ENCODE data around the gene SNX9. TPM values are rescaled to one million over a fixed set of nuclear protein-coding genes. Genes with fewer than 3 reads are reported as not detected.

Gene SNX9
- total and polyA plus RNA-seq, 10 of the 15 experiments (the other 5 are each of a cell fraction or from before 2014, with no cell fraction given): 0.03 to 2.0 (median 0.37) TPM

DNA sequence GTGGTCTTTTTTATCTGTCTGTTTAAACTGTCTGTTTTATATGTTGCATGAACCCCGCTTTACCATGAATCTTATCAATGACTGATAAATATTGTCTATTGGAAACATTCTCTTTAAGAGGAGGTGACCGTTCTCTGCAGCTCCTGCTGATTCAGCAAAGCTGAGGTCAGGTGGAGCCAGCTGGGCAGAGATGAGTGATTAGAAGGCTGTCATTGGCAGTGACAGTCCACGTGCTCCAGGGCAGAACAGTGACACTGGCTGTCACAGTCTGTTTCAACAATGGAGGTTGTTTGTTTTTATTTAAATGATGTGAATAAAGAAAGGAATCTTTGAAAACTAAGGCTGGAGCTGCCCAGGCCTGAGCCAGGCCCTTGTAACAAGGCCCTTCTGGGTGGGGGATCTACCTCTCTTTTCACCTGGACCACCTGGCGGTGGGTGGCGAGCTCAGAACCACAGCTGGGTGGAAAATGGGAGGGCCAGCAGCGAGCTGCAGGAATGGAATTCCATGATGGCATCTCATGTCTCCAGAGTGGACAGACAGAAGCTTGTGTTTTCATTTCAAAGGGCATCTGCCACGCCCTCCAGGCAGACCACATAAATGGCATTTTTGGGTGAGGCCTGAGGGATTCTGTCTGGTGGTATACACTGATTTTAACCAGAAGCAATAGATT lies 171.2 kb downstream of the SNX9 start:
- Histone ChIP-seq H3K9me3 (replicated peaks; ENCODE audit: control insufficient read depth, insufficient read depth, low read length) (no peaks in the 10 kb centered on the region), H3K4me1 (ENCODE audit: control insufficient read depth, insufficient read depth, low read length) (peaks cover 3% of the 10 kb centered on the region), H4K20me1 (ENCODE audit: control insufficient read depth, insufficient read depth) (no peaks in the 10 kb centered on the region), H3K27ac (ENCODE audit: control insufficient read depth, insufficient read depth) (no peak overlapping the region), H3K9ac (ENCODE audit: control insufficient read depth, insufficient read depth, low read length) (no peak overlapping the region), H2AFZ (ENCODE audit: control insufficient read depth, low read depth, low read length) (no peak overlapping the region), H3K36me3 (ENCODE audit: control insufficient read depth in 2 of 2, insufficient read depth in 2 of 2, low read length in 1 of 2) (no peaks in the 10 kb centered on the region), H3K4me2 (ENCODE audit: control insufficient read depth, insufficient read depth) (no peak overlapping the region), H3K27me3 (replicated peaks in 1 of 2; ENCODE audit: control insufficient read depth in 2 of 2, insufficient read depth in 2 of 2, low read length in 1 of 2) (no peaks in the 10 kb centered on the region), H3K4me3 (no peak overlapping the region), H3K79me2 (ENCODE audit: control insufficient read depth, insufficient read depth, low read length) (peaks cover 3% of the 10 kb centered on the region)
- ChIA-PET RAD21 (ENCODE audit: unreplicated experiment) (interaction anchor here (1.2 kb wide), 1 partner anchor 78 kb away, joined by 4 read pairs; no protein-coding TSS in a partner anchor), CTCF (interaction anchor here (1.2 kb wide), 1 partner anchor 120 kb away, joined by 4 read pairs; no protein-coding TSS in a partner anchor), SMC1A (ENCODE audit: uncharacterized antibody, unreplicated experiment) (no interaction called here), POLR2A (no interaction called here)
- no peak for FAIRE-seq
- no TSS peak for BruUV-seq (replicated peaks)
- in situ Hi-C loops (cut with MboI) (no loop called here), intact Hi-C loops (cut with micrococcal nuclease; ENCODE audit: unreplicated experiment) (no loop called here)
- ATAC-seq: no peak
- DNase-seq (ENCODE audit: low read depth, low spot score): no peak
- WGBS (ENCODE audit: insufficient coverage, insufficient replicate concordance, low lambda C conversion rate, missing lambda C conversion rate): 95% methylated on average over 7 of the region's 7 CpGs
- no peak for TF ChIP-seq BCL11A (IDR thresholded peaks at IDR 0.05; ENCODE audit: low read depth, low read length)
- TF ChIP-seq, protein P1, sequence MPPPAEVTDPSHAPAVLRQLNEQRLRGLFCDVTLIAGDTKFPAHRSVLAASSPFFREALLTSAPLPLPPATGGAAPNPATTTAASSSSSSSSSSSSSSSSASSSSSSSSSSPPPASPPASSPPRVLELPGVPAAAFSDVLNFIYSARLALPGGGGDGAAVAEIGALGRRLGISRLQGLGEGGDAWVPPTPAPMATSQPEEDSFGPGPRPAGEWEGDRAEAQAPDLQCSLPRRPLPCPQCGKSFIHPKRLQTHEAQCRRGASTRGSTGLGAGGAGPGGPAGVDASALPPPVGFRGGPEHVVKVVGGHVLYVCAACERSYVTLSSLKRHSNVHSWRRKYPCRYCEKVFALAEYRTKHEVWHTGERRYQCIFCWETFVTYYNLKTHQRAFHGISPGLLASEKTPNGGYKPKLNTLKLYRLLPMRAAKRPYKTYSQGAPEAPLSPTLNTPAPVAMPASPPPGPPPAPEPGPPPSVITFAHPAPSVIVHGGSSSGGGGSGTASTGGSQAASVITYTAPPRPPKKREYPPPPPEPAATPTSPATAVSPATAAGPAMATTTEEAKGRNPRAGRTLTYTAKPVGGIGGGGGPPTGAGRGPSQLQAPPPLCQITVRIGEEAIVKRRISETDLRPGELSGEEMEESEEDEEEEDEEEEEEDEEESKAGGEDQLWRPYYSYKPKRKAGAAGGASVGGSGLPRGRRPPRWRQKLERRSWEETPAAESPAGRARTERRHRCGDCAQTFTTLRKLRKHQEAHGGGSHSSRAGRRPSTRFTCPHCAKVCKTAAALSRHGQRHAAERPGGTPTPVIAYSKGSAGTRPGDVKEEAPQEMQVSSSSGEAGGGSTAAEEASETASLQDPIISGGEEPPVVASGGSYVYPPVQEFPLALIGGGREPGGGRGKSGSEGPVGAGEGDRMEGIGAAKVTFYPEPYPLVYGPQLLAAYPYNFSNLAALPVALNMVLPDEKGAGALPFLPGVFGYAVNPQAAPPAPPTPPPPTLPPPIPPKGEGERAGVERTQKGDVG (CRISPR knock-in tag; IDR thresholded peaks at IDR 0.05): no peak
- no peak for TF ChIP-seq TCF7 (IDR thresholded peaks at IDR 0.05; ENCODE audit: borderline replicate concordance)
- no peak for TF ChIP-seq ASH2L (IDR thresholded peaks at IDR 0.05; ENCODE audit: borderline replicate concordance, low read depth)
- no peak for TF ChIP-seq MTA3 (IDR thresholded peaks at IDR 0.05; ENCODE audit: borderline replicate concordance, low read length)
- TF ChIP-seq MTA2 (IDR thresholded peaks at IDR 0.05; ENCODE audit: low read depth): no peak
- TF ChIP-seq RFX5 (IDR thresholded peaks at IDR 0.05; ENCODE audit: low read depth, low read length): no peak
- TF ChIP-seq JUNB (IDR thresholded peaks at IDR 0.05): no peak
- TF ChIP-seq, protein P2, sequence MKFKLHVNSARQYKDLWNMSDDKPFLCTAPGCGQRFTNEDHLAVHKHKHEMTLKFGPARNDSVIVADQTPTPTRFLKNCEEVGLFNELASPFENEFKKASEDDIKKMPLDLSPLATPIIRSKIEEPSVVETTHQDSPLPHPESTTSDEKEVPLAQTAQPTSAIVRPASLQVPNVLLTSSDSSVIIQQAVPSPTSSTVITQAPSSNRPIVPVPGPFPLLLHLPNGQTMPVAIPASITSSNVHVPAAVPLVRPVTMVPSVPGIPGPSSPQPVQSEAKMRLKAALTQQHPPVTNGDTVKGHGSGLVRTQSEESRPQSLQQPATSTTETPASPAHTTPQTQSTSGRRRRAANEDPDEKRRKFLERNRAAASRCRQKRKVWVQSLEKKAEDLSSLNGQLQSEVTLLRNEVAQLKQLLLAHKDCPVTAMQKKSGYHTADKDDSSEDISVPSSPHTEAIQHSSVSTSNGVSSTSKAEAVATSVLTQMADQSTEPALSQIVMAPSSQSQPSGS (IDR thresholded peaks at IDR 0.05; ENCODE audit: low read length): no peak
- no peak for TF ChIP-seq BMI1 (IDR thresholded peaks at IDR 0.05; ENCODE audit: borderline replicate concordance)
- TF ChIP-seq FOXK2 (IDR thresholded peaks at IDR 0.05): no peak
- no peak for TF ChIP-seq FOS (IDR thresholded peaks at IDR 0.05; ENCODE audit: borderline replicate concordance, extremely low read depth, insufficient read length)
- TF ChIP-seq TBL1XR1 (IDR thresholded peaks at IDR 0.05; ENCODE audit: low read depth, low read length): no peak
- TF ChIP-seq SIX5 (IDR thresholded peaks at IDR 0.05; ENCODE audit: low read depth, low read length, severe bottlenecking): no peak
- no peak for TF ChIP-seq TCF12 (IDR thresholded peaks at IDR 0.05; ENCODE audit: low read depth, low read length)
- TF ChIP-seq ZNF207 (IDR thresholded peaks at IDR 0.05; ENCODE audit: borderline replicate concordance): no peak
- TF ChIP-seq KAT2A (conservative IDR thresholded peaks at IDR 0.05; ENCODE audit: control insufficient read depth, low read depth, low read length): no peak
- TF ChIP-seq, protein P3, sequence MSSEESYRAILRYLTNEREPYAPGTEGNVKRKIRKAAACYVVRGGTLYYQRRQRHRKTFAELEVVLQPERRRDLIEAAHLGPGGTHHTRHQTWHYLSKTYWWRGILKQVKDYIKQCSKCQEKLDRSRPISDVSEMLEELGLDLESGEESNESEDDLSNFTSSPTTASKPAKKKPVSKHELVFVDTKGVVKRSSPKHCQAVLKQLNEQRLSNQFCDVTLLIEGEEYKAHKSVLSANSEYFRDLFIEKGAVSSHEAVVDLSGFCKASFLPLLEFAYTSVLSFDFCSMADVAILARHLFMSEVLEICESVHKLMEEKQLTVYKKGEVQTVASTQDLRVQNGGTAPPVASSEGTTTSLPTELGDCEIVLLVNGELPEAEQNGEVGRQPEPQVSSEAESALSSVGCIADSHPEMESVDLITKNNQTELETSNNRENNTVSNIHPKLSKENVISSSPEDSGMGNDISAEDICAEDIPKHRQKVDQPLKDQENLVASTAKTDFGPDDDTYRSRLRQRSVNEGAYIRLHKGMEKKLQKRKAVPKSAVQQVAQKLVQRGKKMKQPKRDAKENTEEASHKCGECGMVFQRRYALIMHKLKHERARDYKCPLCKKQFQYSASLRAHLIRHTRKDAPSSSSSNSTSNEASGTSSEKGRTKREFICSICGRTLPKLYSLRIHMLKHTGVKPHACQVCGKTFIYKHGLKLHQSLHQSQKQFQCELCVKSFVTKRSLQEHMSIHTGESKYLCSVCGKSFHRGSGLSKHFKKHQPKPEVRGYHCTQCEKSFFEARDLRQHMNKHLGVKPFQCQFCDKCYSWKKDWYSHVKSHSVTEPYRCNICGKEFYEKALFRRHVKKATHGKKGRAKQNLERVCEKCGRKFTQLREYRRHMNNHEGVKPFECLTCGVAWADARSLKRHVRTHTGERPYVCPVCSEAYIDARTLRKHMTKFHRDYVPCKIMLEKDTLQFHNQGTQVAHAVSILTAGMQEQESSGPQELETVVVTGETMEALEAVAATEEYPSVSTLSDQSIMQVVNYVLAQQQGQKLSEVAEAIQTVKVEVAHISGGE (CRISPR knock-in tag; IDR thresholded peaks at IDR 0.05): no peak
